Activated naive CD8-positive, alpha-beta T cell treated with anti-CD3 and anti-CD28 coated beads, Interleukin-2, amount 10 ng/mL, durations not matched to agents 7 days and 5 days (primary cell): ENCODE results near the gene CYTH4. TPM values are rescaled to one million over a fixed set of nuclear protein-coding genes. Genes with fewer than 3 reads are reported as not detected.
"Not testable (repeated sequence)": the region's sequence is repeated elsewhere in the genome, so short reads cannot be mapped to it uniquely, and the experiment has no call there.

Experiments used
- ATAC-seq: fragments of 150-1000 bp; cut with Tn5 transposase; one replicate; pipeline ENCODE4 v1.10.0; 2021; ENCODE audit warnings: low read depth, moderate library complexity
- POLR2A ChIA-PET: fragments of 350-600 bp; sonication (Branson Sonifier 250); formaldehyde crosslinking; loops from one replicate; lab custom pipeline; 2021; ENCODE audit warnings: antibody characterized with exemption; lab: Charles Lee
- DNase-seq: peaks from one replicate; pipeline ENCODE4 v3.0.0; 2021
- H3K27ac Mint-ChIP-seq: one replicate; pipeline ENCODE4 v1.8.0; 2022; ENCODE audit warnings: mild to moderate bottlenecking, mixed read lengths
- H3K27me3 Mint-ChIP-seq: one replicate; pipeline ENCODE4 v1.8.0; 2022; ENCODE audit warnings: mild to moderate bottlenecking, moderate library complexity, mixed read lengths
- H3K36me3 Mint-ChIP-seq: one replicate; pipeline ENCODE4 v1.8.0; 2021; ENCODE audit warnings: mild to moderate bottlenecking, mixed read lengths
- H3K4me1 Mint-ChIP-seq: one replicate; pipeline ENCODE4 v1.8.0; 2021; ENCODE audit warnings: mixed read lengths
- H3K4me3 Mint-ChIP-seq: one replicate; pipeline ENCODE4 v1.8.0; 2022; ENCODE audit warnings: mild to moderate bottlenecking, moderate library complexity, mixed read lengths
- H3K9me3 Mint-ChIP-seq: one replicate; pipeline ENCODE4 v1.8.0; 2021; ENCODE audit warnings: mixed read lengths
- total RNA-seq, 2 experiments: library from RNA; stranded (reverse); gene quantifications; one replicate each; pipeline ENCODE4 v1.2.3, GENCODE V29; 2021

Gene CYTH4
- total RNA-seq, 2 experiments from 2014 or later = 149 to 157 TPM

GRCh38 chr22:37328017-37328416 is 45.7 kb downstream of the CYTH4 start:
- DNase-seq (no peak), ATAC-seq (no peak)
- Mint-ChIP-seq H3K4me1 (peaks cover 3% of the 10 kb centered on the region), H3K27me3 (peaks cover 70% of the 10 kb centered on the region), H3K36me3 (no peaks in the 10 kb centered on the region), H3K9me3 (no peaks in the 10 kb centered on the region), H3K27ac (no peak overlapping the region), H3K4me3 (no peak overlapping the region)
- POLR2A ChIA-PET = no interaction called here

DNA sequence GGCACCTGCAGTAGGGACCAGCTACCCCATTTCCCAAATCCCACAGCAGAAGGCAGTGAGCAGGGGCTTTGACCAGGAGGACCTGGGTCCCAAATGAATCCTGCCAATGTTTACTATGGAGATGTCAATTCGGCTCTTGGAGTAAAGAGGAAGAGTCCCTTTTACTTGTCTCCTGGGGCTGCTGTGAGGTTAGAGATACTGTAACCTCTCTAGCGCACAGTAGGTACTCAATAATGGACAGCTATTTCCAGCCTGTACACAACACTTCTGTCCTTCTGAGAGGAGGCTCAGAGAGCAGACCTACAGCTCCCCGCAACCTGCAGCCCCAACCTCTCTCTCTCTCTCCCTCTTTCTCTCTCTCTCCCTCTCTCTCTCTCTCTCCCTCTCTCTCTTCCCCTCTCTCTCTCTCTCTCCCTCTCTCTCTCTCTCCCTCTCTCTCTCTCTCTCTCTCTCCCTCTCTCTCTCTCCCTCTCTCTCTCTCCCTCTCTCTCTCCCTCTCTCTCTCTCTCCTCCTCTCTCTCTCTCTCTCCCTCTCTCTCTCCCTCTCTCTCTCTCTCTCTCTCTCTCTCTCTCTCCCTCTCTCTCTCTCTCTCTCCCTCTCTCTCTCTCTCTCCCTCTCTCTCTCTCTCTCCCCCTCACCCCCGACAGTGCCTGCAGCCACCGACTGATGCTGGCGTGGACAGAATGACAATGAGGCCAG is 46.4 kb downstream of the CYTH4 start:
- H3K36me3 Mint-ChIP-seq, H3K9me3 Mint-ChIP-seq, H3K4me1 Mint-ChIP-seq, H3K27ac Mint-ChIP-seq, POLR2A ChIA-PET, ATAC-seq, H3K4me3 Mint-ChIP-seq, DNase-seq: not testable (repeated sequence)
- H3K27me3 Mint-ChIP-seq = peaks cover 70% of the 10 kb centered on the region

DNA sequence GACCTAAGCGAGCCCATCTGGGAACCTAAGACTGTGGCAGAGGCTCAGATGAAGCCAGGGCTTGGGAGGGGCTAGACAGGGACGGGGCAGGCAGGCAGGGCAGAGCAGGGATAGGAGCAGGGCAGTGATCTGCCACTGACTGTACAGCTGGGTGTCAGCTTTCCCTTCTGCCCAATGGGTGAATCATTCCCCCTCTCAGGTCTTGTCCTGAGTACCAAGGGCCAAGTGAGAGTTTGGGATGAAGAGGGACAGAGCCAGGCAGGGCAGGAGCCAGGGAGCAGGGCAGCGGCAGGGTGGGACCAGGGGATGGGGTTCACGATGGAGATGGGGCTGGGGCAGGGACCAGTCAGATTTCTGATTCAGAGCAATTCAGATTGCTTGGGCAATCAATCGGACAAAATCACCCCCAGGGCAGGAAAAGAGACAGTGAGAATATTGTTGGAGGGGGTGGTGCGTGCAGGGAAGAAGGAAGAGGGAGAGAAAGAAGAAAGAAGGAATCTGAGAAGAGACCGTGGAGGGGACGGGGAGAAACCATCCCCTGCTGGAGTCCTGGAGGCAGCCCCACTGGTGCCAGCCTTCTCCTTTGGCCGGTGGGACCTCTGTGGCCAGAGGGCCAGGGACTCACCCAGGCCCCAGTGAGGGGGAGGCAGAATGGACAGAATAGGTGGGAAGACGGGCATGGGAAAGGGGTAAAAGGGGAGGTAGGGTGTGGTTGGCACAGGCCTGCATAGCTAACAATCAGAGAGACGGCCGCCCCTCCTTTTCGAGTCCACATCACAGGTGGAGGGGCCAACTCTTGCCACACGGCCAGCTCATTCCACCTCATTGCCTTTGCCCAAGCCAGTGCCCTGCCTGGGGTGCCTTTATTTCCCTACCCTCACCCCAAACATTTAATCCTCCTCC is 47.2 kb downstream of the CYTH4 start:
- Mint-ChIP-seq H3K4me1 (peaks cover 5% of the 10 kb centered on the region), H3K4me3 (no peak overlapping the region), H3K9me3 (no peaks in the 10 kb centered on the region), H3K27ac (no peak overlapping the region), H3K27me3 (peaks cover 69% of the 10 kb centered on the region), H3K36me3 (no peaks in the 10 kb centered on the region)
- DNase-seq (no peak), ATAC-seq (no peak)
- POLR2A ChIA-PET = no interaction called here

- POLR2A ChIA-PET = no interaction called here
- DNase-seq (no peak), ATAC-seq (no peak)
- Mint-ChIP-seq H3K4me3 (no peak overlapping the region), H3K4me1 (peaks cover 7% of the 10 kb centered on the region), H3K36me3 (no peaks in the 10 kb centered on the region), H3K27me3 (peaks cover 72% of the 10 kb centered on the region), H3K27ac (no peak overlapping the region), H3K9me3 (no peaks in the 10 kb centered on the region)
These were observed 48.1 kb downstream of the CYTH4 start for GRCh38 chr22:37330200-37331033.

DNA sequence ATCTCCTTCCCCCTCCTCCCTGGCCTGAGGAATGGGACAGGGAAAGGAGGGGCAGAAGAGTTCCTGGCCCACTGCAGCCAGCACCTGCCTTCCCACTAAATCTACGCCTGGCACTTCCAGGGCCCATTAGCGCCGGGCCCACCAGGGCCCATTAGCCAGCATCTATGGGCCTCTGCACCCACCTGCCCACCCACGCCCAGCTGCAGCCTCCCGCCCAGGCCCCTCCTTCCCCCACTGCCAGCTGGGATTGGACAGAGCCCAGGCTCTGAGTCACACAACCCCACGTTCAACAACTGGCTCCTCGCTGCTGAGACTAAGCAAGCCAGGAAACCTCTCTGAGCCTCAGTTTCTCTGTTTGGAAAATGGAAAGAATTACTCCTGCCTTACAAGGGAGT is 48.7 kb downstream of the CYTH4 start:
- Mint-ChIP-seq H3K4me3 (no peak overlapping the region), H3K9me3 (no peaks in the 10 kb centered on the region), H3K4me1 (peaks cover 7% of the 10 kb centered on the region), H3K36me3 (no peaks in the 10 kb centered on the region), H3K27me3 (peaks cover 72% of the 10 kb centered on the region), H3K27ac (no peak overlapping the region)
- POLR2A ChIA-PET = no interaction called here
- DNase-seq (no peak), ATAC-seq (no peak)

GRCh38 chr22:37331856-37332536 is 49.7 kb downstream of the CYTH4 start:
- POLR2A ChIA-PET = no interaction called here
- Mint-ChIP-seq H3K27me3 (peaks cover 72% of the 10 kb centered on the region), H3K4me3 (no peak overlapping the region), H3K4me1 (peaks cover 7% of the 10 kb centered on the region), H3K9me3 (no peaks in the 10 kb centered on the region), H3K27ac (no peak overlapping the region), H3K36me3 (no peaks in the 10 kb centered on the region)
- DNase-seq (no peak), ATAC-seq (no peak)

DNA sequence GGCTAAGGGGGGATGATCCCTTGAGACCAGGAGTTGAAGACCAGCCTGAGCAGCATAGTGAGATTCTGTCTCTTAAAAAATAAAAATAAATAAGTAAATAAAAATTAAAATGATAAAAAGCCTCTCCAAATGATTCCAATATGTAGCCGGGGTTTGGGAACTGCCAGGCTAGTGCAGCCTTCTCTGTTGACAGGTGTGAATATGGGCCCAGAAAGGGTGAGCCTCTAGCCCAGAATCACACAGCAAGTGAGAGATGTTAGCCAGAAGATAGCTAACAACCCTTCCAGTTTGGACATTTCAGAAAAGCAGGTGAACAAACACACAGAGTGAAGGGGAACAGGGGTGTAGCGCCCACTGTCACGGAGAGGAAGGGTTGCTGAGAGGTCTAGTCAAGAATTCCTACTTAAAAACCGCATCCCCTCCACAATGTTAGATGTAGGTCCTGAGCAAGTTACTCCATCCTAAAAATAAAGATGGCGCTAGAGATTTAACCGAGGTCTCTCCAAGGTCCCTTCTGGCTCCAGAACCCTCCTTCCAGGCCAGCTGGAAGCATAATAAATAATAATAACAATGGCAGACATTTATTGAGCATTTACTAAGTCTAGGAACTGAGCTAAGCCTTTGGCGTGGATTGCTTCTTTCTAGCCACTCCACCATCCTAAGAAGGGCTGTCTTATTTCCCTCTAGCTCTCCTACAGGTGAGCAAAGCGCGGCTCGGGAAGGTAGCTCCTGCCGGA is 51.6 kb downstream of the CYTH4 start:
- DNase-seq (no peak), ATAC-seq (no peak)
- Mint-ChIP-seq H3K36me3 (no peaks in the 10 kb centered on the region), H3K4me3 (no peak overlapping the region), H3K4me1 (peaks cover 7% of the 10 kb centered on the region), H3K9me3 (no peaks in the 10 kb centered on the region), H3K27ac (no peak overlapping the region), H3K27me3 (peaks cover 64% of the 10 kb centered on the region)
- POLR2A ChIA-PET = interaction anchor here (0.6 kb wide), 1 partner anchor 247 kb away, joined by 3 read pairs; no protein-coding TSS in a partner anchor

GRCh38 chr22:37334461-37334858 is 52.2 kb downstream of the CYTH4 start:
- no peak for ATAC-seq
- H3K27me3 Mint-ChIP-seq = peaks cover 59% of the 10 kb centered on the region

GRCh38 chr22:37334859-37335805 is 52.8 kb downstream of the CYTH4 start:
- H3K4me1 Mint-ChIP-seq = peaks cover 7% of the 10 kb centered on the region
- H3K4me3 Mint-ChIP-seq = no peak overlapping the region
- DNase-seq (no peak), ATAC-seq (no peak)
- POLR2A ChIA-PET = no interaction called here
- no peaks in the 10 kb centered on the region for H3K36me3 Mint-ChIP-seq
- H3K27me3 Mint-ChIP-seq = peaks cover 58% of the 10 kb centered on the region
- no peaks in the 10 kb centered on the region for H3K9me3 Mint-ChIP-seq
- no peak overlapping the region for H3K27ac Mint-ChIP-seq

More at GRCh38 chr22:37334461-37334858, 52.2 kb downstream of the CYTH4 start:
- POLR2A ChIA-PET = interaction anchor here (0.6 kb wide), 1 partner anchor 246 kb away, joined by 3 read pairs; no protein-coding TSS in a partner anchor
- Mint-ChIP-seq H3K4me3 (no peak overlapping the region), H3K36me3 (no peaks in the 10 kb centered on the region), H3K4me1 (peaks cover 7% of the 10 kb centered on the region), H3K27ac (no peak overlapping the region), H3K9me3 (no peaks in the 10 kb centered on the region)
- DNase-seq = no peak

GRCh38 chr22:37335806-37336199 is 53.5 kb downstream of the CYTH4 start:
- no peak overlapping the region for H3K27ac Mint-ChIP-seq
- peaks cover 58% of the 10 kb centered on the region for H3K27me3 Mint-ChIP-seq
- no peak overlapping the region for H3K4me3 Mint-ChIP-seq
- DNase-seq (no peak), ATAC-seq (no peak)
- POLR2A ChIA-PET = no interaction called here
- H3K9me3 Mint-ChIP-seq = no peaks in the 10 kb centered on the region
- no peaks in the 10 kb centered on the region for H3K36me3 Mint-ChIP-seq
- H3K4me1 Mint-ChIP-seq = peaks cover 7% of the 10 kb centered on the region

DNA sequence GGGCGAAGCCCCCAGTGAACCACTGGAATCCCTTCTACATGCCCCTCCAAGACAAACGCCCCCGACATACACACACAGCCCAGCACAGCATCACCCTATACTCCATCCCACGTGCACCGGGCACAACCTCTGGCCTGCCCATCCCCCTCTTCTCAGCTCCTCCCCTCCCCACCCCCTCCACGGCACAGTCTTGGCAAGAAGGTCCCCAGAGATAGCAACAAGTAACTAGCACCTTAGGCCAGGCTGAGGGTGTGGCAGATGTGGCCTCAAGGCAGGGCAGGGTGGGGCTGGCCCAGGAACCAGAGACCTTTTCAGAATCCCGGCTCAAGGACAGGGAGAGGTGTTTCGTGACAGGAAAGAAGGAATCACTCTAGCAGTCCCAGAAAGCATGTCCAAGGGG is 54.3 kb downstream of the CYTH4 start:
- H3K4me1 Mint-ChIP-seq = peaks cover 7% of the 10 kb centered on the region
- no peak overlapping the region for H3K27ac Mint-ChIP-seq
- H3K36me3 Mint-ChIP-seq = no peaks in the 10 kb centered on the region
- H3K27me3 Mint-ChIP-seq = peaks cover 58% of the 10 kb centered on the region
- ATAC-seq = no peak
- H3K9me3 Mint-ChIP-seq = no peaks in the 10 kb centered on the region
- DNase-seq = no peak
- no peak overlapping the region for H3K4me3 Mint-ChIP-seq
- POLR2A ChIA-PET = no interaction called here
